Transverse colon (tissue), 3 donors: Measurements from ENCODE around the gene MBP.

Experiments used
- EP300 ChIP-seq: sonication (generic); formaldehyde crosslinking; IDR thresholded peaks from one replicate; pipeline ENCODE4 v1.6.1; 2017; ENCODE audit warnings: antibody characterized with exemption, low read depth
- POLR2A ChIP-seq: fragments of 450-650 bp; IDR thresholded peaks from one replicate; pipeline ENCODE4 v1.6.1; 2016; ENCODE audit warnings: antibody characterized with exemption, mild to moderate bottlenecking, moderate library complexity
- TF ChIP-seq, protein P1 (sequence below), 5 experiments: fragments of 200-600 bp in 3 of 5; fragments of 450-650 bp in 2 of 5; sonication (generic) in 3 of 5; IDR thresholded peaks; 1 replicate in 2 of 5; 2 replicates in 3 of 5; pipeline ENCODE4 v1.5.1; 2016 to 2017; ENCODE audit warnings: antibody characterized with exemption in 5 of 5, inconsistent platforms in 3 of 5, mild to moderate bottlenecking in 2 of 5, moderate library complexity in 1 of 5

DNA sequence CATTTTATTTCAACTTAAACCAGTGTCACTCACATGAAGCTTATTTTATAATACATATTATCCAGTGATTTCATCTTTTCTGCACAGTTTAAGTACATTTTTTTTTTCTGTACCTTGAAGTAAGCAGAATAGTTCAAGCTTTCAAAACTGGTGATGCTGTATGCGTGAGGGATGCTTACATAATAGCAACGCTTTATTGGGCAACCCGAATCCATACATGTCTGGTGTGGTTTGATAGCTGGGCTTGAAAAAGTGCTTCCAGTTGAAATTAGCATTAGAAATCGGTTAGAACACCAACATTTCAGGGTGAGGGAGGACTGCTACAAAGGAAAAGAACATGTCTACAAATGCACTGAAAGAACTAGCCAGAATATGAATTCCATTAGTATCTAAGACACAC is 117.4 kb downstream of the MBP start:
- no peak for TF ChIP-seq POLR2A
- TF ChIP-seq EP300, result no peak
- TF ChIP-seq, protein P1, sequence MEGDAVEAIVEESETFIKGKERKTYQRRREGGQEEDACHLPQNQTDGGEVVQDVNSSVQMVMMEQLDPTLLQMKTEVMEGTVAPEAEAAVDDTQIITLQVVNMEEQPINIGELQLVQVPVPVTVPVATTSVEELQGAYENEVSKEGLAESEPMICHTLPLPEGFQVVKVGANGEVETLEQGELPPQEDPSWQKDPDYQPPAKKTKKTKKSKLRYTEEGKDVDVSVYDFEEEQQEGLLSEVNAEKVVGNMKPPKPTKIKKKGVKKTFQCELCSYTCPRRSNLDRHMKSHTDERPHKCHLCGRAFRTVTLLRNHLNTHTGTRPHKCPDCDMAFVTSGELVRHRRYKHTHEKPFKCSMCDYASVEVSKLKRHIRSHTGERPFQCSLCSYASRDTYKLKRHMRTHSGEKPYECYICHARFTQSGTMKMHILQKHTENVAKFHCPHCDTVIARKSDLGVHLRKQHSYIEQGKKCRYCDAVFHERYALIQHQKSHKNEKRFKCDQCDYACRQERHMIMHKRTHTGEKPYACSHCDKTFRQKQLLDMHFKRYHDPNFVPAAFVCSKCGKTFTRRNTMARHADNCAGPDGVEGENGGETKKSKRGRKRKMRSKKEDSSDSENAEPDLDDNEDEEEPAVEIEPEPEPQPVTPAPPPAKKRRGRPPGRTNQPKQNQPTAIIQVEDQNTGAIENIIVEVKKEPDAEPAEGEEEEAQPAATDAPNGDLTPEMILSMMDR (IDR thresholded peaks at IDR 0.05), result no peak
